Sigmoid colon (tissue), 7 donors: Measurements from ENCODE around the gene SMYD3. TPM values are rescaled to one million over a fixed set of nuclear protein-coding genes. Genes with fewer than 3 reads are reported as not detected.

Source experiments
- DNase-seq: peaks from one replicate; pipeline ENCODE4 v3.0.0-alpha.2; 2019
- H3K27ac ChIP-seq, 4 donors: fragments of 200-600 bp; sonication (generic); one replicate each; pipeline ENCODE4 v1.5.1; 2016 to 2019; ENCODE audit warnings: mild to moderate bottlenecking in 1 of 4
- H3K27me3 ChIP-seq, 3 donors: fragments of 200-600 bp; sonication (generic); one replicate each; pipeline ENCODE4 v1.5.1; 2019; ENCODE audit warnings: mild to moderate bottlenecking in 1 of 3
- H3K36me3 ChIP-seq, 4 donors: fragments of 200-600 bp; sonication (generic); one replicate each; pipeline ENCODE4 v1.5.1; 2016 to 2019
- H3K4me1 ChIP-seq, 4 donors: fragments of 200-600 bp; sonication (generic); one replicate each; pipeline ENCODE4 v1.5.1; 2017 to 2019
- H3K4me3 ChIP-seq, 4 donors: fragments of 200-600 bp; sonication (generic); one replicate each; pipeline ENCODE4 v1.5.1; 2017 to 2019; ENCODE audit warnings: mild to moderate bottlenecking in 2 of 4, moderate library complexity in 1 of 4
- H3K9me3 ChIP-seq, 4 donors: fragments of 200-600 bp in 3 of 4; sonication (generic) in 3 of 4; one replicate each; pipeline versions ENCODE4 v1.5.1 to v1.6.1; 2013 to 2019
- CTCF ChIP-seq, 4 experiments: fragments of 450-650 bp in 3 of 4; fragments of 200-600 bp in 1 of 4; IDR thresholded peaks; one replicate each; pipeline ENCODE4 v1.5.1; 2016 to 2019; ENCODE audit warnings: antibody characterized with exemption in 4 of 4, mild to moderate bottlenecking in 3 of 4, moderate library complexity in 2 of 4
- EP300 ChIP-seq, 4 donors: sonication (generic); formaldehyde crosslinking; IDR thresholded peaks; one replicate each; pipeline ENCODE4 v1.6.1; 2017; ENCODE audit warnings: antibody characterized with exemption in 4 of 4
- POLR2A ChIP-seq, 2 donors: fragments of 450-650 bp; IDR thresholded peaks; one replicate each; pipeline ENCODE4 v1.6.1; 2016; ENCODE audit warnings: antibody characterized with exemption in 2 of 2, mild to moderate bottlenecking in 2 of 2, moderate library complexity in 2 of 2
- POLR2AphosphoS5 ChIP-seq, 4 donors: sonication (generic); formaldehyde crosslinking; IDR thresholded peaks; one replicate each; pipeline ENCODE4 v1.6.1; 2017; ENCODE audit warnings: antibody characterized with exemption in 4 of 4
- WGBS, 2 donors: extraction: QIAGEN DNeasy Blood & Tissue Kit; methylation state at CpG; one replicate each; pipeline ENCODE4 v1.1.7; 2013; 5-methylcytosine and 5-hydroxymethylcytosine counted together
- intact Hi-C: fragments of 100-400 bp; cut with DNase I; formaldehyde crosslinking; loops from one replicate; pipeline ENCODE4 v1.15.1; 2023
- polyA plus RNA-seq, 3 donors: library from polyadenylated mRNA; stranded (reverse); fragments of 200-250 nt; gene quantifications; one replicate each; pipeline ENCODE4 v1.2.3, GENCODE V29; 2013
- total RNA-seq, 4 donors: library from RNA; depleted of rRNA; stranded (reverse); fragments of >200 nt; gene quantifications; one replicate each; pipeline ENCODE4 v1.1.0, GENCODE V29; 2016
- donor health status: healthy with polysubstance abuse.
- donor health status: Bipolar disorder and iron deficiency.
- donor health status: healthy.

The SMYD3 gene
- total and polyA plus RNA-seq, 7 donors = 8.7 to 23.8 (median 17.1) TPM

GRCh38 chr1:246513041-246513440 is 6.0 kb upstream of the SMYD3 start:
- TF ChIP-seq POLR2A (IDR thresholded peaks at IDR 0.05) = no peak
- TF ChIP-seq CTCF (IDR thresholded peaks at IDR 0.05) = no peak
- TF ChIP-seq EP300 (IDR thresholded peaks at IDR 0.05) = no peak
- no peak for TF ChIP-seq POLR2AphosphoS5 (IDR thresholded peaks at IDR 0.05)
- intact Hi-C loops = no loop called here
- no peaks in the 10 kb centered on the region for H3K27me3 ChIP-seq
- no peak for DNase-seq
- WGBS, 2 donors = 95 to 96% methylated on average over 5 of the region's 5 CpGs
- H3K4me1 ChIP-seq = no peaks in the 10 kb centered on the region
- no peak overlapping the region for H3K4me3 ChIP-seq
- H3K36me3 ChIP-seq = no peaks in the 10 kb centered on the region
- no peak overlapping the region for H3K27ac ChIP-seq
- H3K9me3 ChIP-seq = peaks cover 10 to 23% (median 14%) of the 10 kb centered on the region in 4 donors

GRCh38 chr1:246512635-246513034 is 5.6 kb upstream of the SMYD3 start:
- intact Hi-C loops = no loop called here
- no peaks in the 10 kb centered on the region for H3K27me3 ChIP-seq
- H3K36me3 ChIP-seq = no peaks in the 10 kb centered on the region
- TF ChIP-seq CTCF (IDR thresholded peaks at IDR 0.05) = no peak
- no peak for TF ChIP-seq POLR2AphosphoS5 (IDR thresholded peaks at IDR 0.05)
- no peak for TF ChIP-seq POLR2A (IDR thresholded peaks at IDR 0.05)
- no peak for TF ChIP-seq EP300 (IDR thresholded peaks at IDR 0.05)
- 88 to 89% methylated on average over 10 of the region's 10 CpGs for WGBS, 2 donors
- H3K4me3 ChIP-seq = no peak overlapping the region
- no peak for DNase-seq
- H3K27ac ChIP-seq = no peak overlapping the region
- H3K4me1 ChIP-seq = peaks cover 0 to under 1% (median 0%) of the 10 kb centered on the region in 4 donors
- peaks cover 10 to 23% (median 14%) of the 10 kb centered on the region in 4 donors for H3K9me3 ChIP-seq

- WGBS, 2 donors = 88 to 95% methylated on average over 7 of the region's 7 CpGs
- Histone ChIP-seq H3K36me3 (no peaks in the 10 kb centered on the region), H3K27me3 (no peaks in the 10 kb centered on the region), H3K9me3 (peaks cover 10 to 23% (median 14%) of the 10 kb centered on the region in 4 donors), H3K4me1 (peaks cover 0 to 4% (median 0%) of the 10 kb centered on the region in 4 donors), H3K4me3 (no peak overlapping the region), H3K27ac (no peak overlapping the region)
- no peak for DNase-seq
- no peak for TF ChIP-seq POLR2AphosphoS5 (IDR thresholded peaks at IDR 0.05)
- no peak for TF ChIP-seq CTCF (IDR thresholded peaks at IDR 0.05)
- TF ChIP-seq POLR2A (IDR thresholded peaks at IDR 0.05) = no peak
- TF ChIP-seq EP300 (IDR thresholded peaks at IDR 0.05) = no peak
- intact Hi-C loops = no loop called here
Measured at GRCh38 chr1:246512230-246512629, 5.2 kb upstream of the SMYD3 start.

- intact Hi-C loops = no loop called here
- Histone ChIP-seq H3K4me3 (no peak overlapping the region), H3K27me3 (no peaks in the 10 kb centered on the region), H3K36me3 (no peaks in the 10 kb centered on the region), H3K4me1 (peaks cover 0 to 10% (median 5%) of the 10 kb centered on the region in 4 donors), H3K9me3 (peaks cover 6 to 17% (median 12%) of the 10 kb centered on the region in 4 donors), H3K27ac (no peak overlapping the region)
- 96 to 97% methylated on average over 7 of the region's 7 CpGs for WGBS, 2 donors
- DNase-seq = no peak
- TF ChIP-seq POLR2A (IDR thresholded peaks at IDR 0.05) (no peak), EP300 (IDR thresholded peaks at IDR 0.05) (no peak), POLR2AphosphoS5 (IDR thresholded peaks at IDR 0.05) (no peak), CTCF (IDR thresholded peaks at IDR 0.05) (no peak)
Measured at GRCh38 chr1:246511203-246511602, 4.1 kb upstream of the SMYD3 start.
